Left renal cortex interstitium (tissue), 4 donors: Measurements from ENCODE around the gene B9D2. TPM values are rescaled to one million over a fixed set of nuclear protein-coding genes. Genes with fewer than 3 reads are reported as not detected.
"Not testable (repeated sequence)": the region's sequence is repeated elsewhere in the genome, so short reads cannot be mapped to it uniquely, and the experiment has no call there.

ENCODE experiments used
- DNase-seq, 4 donors: peaks; one replicate each; pipeline ENCODE4 v3.0.0-alpha.2; 2013; ENCODE audit warnings: low read depth in 4 of 4, low spot score in 2 of 4, missing footprints in 1 of 4
- polyA plus RNA-seq, 4 donors: library from polyadenylated mRNA; unstranded; fragments of 120-200 nt; gene quantifications; one replicate each; pipeline ENCODE4 v1.2.1, GENCODE V29; 2013; ENCODE audit not compliant: insufficient read length in 4 of 4

Gene B9D2
- polyA plus RNA-seq, 4 donors: 6.7 to 11.4 (median 9.1) TPM

DNA sequence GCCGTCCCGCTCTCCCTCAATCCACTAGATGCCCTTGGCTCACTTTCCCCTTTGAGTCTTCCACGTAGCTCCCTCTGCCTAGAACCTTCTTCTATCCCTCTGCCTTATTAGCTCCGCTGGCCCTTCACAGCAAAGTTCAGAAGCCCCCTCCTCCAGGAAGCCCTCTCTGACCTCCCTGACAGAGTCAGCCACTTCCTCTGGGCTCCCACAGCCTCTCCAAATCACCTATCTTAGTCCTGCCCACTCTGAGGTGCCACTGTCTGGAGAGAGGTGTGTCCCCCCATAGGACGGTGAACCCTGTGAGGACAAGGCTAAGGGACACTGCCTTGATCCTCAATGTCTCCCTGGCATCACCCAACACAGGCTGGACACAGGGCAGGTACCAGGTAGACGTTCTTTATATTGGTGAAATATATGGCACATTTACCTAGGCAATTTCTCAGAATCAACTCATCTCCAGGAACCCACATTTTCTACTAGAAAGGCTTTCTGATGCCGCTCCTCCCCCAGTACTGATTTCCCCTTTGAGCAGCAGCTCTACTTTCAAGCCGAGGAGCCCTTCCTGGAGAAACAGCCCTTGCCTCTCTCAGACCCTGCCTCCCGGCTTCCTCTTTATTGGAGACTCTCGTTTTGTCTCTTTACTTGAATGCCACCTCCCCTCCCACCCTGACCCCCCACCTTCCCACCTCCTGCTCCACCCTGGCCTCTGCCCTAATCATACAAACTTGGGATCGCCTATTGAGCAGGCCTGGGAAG is 6.8 kb downstream of the B9D2 start:
- no peak for DNase-seq

DNA sequence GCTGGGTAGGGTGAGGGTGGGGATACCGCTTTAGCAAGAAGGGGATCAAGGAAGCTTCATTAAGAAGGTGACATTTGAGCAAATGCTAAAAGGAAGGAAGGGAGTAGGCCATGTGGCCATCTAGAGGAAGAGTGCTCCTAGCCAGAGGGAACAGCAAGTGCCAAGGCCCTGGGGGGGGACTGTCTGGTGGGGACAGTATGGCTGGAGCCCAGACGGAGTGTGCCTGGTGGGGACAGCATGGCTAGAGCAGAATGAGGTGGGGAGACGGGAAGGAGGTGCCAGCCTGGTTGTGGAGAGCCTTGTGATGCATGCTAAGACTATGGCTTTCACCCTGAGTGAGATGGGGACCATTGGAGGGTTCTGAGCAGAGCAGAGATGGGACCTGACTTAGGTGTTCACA is 8.1 kb downstream of the B9D2 start:
- no peak for DNase-seq

DNA sequence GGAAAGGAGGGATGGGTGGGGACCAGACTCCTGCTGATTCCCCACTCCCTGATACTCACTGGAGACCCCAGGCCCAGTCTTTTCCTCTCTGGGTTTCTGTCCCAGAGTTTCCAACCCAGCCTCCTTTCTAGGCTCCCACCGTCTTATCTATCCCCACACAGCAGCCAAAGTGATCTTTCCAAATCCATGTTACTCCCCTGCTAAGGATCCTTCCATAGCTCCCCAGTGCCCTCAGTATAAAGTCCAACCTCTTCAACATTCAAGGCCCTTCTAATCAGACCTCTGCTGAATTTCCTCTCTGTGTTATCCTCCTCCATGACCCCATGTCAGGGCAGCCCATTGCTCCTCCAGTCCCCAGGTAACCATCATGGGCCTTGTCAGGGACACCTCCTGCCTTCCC is 8.9 kb downstream of the B9D2 start:
- DNase-seq: no peak

DNA sequence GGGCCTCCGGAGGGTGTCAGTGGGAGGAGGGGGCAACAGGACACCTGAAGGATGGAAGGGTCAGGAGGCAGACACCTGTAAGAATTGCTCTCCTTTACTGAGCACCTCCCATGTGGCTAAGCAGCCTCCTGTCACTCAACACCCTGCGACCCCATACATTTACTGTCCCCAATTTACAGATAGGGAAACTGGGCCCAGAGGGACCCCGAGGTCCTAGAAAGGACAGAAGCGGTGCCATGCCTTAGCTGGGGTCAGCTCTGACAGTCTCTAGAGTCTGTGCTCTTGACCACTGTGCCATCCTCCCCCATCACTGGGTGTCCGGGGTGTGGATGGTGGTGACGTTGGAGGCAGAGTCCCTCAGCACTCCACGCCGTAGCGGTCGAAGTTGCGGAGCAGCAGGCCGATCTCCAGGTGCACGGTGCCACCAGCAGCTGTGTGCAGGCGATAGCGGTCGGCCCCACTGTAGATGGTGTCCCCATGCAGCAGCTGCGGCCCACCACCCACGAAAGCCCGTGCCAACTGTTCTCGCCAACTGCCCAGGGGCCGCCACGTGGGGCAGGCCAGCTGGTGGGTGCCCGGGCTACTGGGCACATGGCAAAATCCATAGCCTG is 9.5 kb downstream of the B9D2 start:
- no peak for DNase-seq

DNA sequence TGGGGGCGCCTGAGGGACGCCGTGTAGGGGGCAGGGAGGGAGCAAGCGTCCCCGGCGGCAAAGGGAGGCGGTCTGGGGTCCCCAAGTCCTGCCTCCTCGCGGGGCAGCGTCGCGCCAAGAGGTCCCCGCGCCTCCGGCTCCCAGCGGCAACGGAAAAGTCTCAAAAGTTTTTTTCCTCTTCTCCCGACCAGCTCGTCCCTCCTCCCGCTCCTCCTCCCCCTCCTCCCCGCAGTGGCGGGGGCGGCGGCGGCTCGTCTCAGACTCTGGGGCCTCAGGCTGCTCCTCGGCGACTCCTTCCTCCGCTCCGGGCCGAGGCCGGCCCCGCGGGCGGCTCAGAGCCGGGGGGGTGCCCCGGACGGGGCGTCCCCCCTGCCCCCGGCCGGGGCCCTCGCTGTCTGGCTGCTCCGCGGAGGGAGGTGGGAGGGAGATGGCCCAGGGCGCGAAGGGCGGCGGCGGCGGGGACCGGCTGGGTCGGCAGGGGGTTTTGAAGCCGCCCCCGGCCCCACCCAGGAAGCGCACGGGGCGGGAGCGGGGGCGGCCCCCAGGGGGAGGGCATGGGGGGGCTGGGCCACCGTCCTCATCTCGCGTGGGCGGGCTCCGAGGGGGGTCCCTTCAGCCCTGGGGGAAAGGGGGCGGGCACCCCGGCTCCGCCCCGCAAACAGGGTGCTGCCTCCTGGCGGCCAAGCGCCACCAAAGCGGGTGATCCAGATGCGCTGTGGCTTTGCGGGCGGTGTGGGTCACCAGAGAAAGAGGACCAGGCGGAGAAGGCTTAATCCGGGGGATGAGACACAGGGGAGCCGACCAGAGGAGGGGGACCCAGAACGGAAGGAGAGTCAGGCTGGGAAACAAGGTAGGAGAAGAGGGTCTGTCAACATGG is 10.2 kb downstream of the B9D2 start, which contains the start of gene TGFB1:
Gene TGFB1, minus strand, starts transcription at position 457 of the 877 bp plus-strand sequence. CDS start 878 bp downstream, outside the sequence.
- DNase-seq: peak in 2 of 4 donors; percentile 53 to 58

DNA sequence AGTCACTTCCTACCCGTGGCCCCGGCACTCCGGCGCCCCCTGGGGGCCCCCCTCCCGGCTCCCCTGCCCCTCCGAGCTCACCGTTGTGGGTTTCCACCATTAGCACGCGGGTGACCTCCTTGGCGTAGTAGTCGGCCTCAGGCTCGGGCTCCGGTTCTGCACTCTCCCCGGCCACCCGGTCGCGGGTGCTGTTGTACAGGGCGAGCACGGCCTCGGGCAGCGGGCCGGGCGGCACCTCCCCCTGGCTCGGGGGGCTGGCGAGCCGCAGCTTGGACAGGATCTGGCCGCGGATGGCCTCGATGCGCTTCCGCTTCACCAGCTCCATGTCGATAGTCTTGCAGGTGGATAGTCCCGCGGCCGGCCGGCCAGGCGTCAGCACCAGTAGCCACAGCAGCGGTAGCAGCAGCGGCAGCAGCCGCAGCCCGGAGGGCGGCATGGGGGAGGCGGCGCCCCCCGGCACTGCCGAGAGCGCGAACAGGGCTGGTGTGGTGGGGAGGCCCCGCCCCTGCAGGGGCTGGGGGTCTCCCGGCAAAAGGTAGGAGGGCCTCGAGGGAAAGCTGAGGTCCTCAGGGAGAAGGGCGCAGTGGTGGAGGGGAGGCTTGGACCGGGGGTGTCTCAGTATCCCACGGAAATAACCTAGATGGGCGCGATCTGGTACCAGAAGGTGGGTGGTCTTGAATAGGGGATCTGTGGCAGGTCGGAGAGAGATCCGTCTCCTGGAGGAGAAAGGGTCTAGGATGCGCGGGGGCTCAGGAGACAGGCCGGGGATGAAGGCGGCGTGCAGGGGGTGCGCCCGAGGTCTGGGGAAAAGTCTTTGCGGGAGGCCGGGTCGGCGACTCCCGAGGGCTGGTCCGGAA is 11.1 kb downstream of the B9D2 start:
- no peak for DNase-seq

DNA sequence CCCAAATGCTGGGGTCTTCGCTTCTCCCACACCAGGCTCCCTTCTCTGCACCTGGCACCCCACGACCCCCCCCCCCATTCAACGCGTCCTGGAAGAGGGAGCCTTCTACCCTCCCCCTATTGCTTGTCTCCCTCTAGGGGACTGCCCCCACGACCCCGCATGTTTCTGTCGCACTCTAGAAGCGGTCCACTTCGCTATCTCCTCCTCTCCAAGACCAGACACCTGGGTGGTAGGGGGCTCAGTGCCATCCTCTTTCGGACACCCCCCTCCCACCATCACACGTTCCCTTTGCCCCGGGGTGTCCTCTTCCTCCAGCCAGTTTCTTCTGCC is 11.7 kb downstream of the B9D2 start:
- DNase-seq: no peak

DNA sequence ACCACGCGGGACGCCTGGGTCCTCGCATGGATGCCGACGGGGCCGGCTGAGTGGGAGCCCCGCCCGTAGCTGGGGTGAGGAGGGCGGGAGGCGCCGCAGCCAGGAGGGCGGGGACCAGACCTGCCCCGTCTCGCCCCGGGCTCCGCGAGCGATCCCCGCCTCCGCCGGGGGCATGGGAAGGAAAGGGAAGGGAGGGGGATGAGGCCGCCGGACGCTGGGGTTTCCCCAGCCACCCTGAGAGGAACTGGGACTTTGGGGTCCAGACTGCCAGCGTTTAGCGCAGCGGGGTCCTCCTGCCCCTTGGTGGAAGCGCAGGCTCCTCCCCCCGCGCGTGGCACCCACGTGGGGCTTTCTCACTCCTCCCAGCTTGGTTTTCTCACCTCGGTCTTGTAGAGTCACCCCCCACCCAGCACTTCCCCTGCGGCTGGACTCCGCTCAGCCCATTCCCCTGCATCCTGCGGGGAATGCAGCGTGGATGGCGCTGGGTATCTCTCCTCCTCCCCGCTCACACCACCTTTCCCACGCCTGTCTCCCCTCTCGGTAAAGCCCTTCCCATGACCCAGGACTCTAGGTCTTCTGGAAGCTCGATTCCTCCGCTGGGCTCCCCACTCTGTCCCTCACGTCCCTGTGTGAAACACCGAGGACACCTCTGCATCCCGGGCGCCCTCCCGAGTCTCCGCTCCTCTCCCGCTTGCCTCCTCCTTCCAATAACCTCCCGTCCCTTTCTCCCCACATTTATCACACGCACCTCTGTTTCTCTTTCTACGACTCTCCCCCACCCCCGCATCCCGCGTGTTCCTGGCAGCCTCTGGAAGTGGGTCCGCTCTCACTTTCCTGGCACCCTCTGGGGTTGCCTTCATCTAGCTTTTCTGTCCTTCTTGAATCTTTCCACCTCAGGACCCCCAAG is 12.4 kb downstream of the B9D2 start:
- no peak for DNase-seq

DNA sequence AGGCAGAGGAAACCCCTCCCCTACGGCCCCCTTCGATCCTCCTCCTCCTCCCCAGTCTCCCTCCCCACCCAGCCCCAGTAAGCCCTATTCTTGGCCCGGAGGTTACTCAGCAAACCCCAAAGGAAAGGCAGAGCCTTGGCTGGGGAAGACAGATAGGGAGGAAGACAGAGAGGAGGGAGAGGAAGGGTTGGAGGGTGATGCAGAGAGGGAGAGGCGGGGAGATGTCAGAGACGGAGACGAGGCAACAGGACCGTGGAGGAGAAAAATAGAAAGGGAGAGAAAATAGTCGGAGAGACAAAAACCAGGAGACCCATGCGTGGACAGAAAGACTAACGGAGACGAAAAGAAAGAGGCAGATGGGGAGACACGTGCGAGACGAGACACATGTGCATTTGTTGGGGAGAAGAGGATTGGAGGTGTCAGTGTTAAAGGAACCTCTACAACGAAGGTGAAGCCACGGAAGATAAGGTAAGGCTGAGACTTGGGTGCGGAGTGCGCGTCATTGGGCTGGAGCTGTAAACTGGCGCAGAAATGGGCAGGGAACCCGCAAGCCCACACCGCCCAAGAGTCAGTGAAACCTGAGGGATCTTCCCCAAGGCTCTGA is 13.1 kb downstream of the B9D2 start:
- no peak for DNase-seq

DNA sequence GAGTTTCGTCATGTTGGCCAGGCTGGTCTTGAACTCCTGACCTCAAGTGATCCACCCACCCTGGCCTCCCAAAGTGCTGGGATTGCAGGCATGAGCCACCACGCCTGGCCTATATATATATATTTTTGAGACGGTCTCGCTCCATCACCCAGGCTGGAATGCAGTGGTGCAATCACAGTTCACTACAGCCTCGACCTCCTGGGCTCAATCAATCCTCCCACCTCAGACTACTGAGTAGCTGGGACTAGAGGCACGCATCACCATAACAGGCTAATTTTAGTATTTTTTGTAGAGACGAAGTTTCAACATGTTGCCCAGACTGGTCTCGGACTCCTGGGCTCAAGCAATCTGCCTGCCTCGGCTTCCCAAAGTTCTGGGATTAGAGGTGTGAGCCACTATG is 17.0 kb downstream of the B9D2 start:
- not testable (repeated sequence) for DNase-seq

DNA sequence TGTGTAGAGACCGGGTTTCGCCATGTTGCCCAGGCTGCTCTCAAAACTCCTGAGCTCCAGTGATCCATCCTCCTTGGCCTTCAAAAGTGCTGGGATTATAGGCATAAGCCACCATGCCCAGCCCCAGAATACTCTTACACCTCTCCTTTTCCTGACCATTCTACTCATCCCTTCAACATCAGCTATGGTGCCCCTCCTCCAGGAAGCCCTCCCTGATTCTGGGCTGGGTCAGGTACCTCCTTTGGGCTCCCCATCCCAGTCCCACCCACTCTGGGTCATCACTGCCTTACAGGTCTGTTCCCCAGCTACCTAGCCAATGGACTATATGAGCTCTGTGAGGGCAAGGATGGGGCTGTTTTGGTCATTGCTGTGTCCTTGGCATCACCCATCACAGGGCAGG is 19.8 kb downstream of the B9D2 start:
- DNase-seq: no peak

DNA sequence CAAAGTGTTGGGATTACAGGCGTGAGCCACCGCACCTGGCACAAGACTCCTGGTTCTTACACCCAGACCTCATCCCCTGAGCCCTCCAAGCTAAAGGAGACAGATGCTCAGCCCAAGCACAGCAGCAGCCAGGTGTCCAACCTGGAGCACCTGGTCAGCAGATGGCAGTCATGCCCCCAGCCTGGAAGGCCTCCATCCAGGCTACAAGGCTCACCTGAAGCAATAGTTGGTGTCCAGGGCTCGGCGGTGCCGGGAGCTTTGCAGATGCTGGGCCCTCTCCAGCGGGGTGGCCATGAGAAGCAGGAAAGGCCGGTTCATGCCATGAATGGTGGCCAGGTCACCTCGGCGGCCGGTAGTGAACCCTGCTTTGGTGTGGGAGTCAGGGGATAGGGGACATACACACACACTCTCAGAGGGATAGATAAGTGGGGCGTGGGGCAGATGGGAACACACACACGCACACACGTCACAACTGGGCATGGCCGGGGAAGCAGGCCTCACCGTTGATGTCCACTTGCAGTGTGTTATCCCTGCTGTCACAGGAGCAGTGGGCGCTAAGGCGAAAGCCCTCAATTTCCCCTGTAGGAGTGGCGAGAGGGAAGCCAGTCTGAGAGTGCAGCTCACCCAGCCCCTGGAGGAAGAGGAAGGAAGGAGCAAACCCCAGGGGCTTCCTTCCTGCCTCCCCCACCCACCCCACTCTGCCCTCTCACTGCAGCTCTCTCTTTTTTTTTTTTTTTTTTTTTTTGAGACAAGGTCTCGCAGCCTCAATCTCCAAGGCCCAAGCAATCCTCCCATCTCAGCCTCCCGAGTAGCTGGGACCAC is 22.1 kb downstream of the B9D2 start:
- DNase-seq: no peak

DNA sequence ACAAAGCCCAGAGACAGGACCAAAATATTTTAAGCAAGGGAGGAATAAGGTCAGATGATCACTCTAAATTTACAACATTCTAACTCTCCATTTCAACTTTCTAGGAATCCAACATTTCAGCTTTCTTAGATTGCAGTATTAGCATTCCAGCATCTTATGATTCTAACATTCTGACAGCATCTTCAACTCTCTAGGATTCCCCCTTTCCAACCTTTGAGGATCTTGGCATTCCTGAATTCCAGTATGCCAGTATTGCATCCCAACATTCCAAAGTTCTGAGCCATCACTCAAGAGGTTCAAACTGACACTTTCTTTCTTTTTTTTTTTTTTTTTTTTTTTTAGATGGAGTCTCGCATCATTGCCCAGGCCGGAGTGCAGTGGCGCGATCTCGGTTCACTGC is 24.0 kb downstream of the B9D2 start:
- no peak for DNase-seq

DNA sequence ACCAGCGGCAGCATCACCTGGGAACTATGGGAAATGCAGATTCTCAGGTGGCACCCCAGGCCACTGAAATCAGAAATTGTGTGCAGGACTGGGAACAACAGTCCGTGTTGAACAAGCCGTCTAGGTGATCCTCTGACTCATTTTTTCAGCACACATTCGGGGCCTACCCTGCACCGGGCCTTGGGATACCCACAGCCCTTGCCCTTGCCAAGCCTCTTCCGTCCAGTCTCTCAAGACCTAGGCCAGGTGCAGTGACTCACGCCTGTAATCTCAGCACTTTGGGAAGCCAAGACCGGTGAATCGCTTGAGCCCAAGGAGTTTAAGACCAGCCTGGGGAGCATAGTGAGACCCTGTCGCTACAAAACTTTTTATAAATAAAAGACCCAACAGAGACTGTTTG is 28.5 kb downstream of the B9D2 start:
- no peak for DNase-seq

DNA sequence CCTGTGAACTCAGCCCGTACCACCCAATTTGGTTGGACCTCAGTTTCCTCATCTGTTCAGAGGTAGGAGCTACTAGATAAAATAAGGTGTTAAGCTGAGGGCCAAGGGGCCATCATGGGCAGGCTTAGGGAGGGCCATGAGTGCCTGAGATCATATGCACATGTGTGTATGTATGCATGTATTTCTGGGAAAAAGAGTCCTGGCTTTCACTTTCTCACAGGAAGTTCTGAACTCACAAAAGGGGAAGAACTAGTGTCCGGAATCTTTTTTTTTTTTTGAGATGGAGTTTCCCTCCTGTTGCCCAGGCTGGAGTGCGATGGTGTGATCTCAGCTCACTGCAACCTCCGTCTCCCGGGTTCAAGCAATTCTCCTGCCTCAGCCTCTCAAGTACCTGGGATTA is 29.2 kb downstream of the B9D2 start:
- DNase-seq: no peak

DNA sequence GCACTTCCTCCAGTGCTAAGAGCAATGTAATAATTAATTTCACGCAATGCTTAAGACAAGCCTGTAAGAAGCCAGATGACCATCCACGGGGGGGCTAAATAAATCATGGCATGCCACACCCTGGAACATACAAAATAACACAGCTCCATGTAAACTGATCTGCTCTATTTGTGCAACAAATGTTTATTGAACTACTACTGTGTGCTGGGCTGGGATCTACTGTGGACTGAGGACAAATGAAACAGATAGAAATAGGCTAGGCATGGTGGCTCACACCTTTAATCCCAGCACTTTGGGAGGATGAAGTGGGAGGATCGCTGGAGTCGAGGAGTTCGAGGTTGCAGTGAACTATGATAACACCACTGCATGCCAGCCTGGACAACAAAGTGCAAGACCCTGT is 31.5 kb downstream of the B9D2 start:
- no peak for DNase-seq

DNA sequence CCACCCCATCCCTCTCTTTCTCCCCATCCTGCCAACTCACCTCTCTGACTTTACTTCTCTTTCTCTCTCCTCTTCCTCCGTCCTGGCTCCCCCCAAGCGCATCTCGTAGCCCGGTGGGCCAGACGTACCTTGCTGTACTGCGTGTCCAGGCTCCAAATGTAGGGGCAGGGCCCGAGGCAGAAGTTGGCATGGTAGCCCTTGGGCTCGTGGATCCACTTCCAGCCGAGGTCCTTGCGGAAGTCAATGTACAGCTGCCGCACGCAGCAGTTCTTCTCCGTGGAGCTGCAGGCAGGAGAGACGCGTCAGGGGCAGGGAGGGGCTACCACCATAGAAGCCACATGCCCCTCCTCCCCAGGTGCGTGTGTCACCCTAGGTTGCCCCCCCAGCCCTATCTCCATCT is 31.9 kb downstream of the B9D2 start:
- DNase-seq: no peak

DNA sequence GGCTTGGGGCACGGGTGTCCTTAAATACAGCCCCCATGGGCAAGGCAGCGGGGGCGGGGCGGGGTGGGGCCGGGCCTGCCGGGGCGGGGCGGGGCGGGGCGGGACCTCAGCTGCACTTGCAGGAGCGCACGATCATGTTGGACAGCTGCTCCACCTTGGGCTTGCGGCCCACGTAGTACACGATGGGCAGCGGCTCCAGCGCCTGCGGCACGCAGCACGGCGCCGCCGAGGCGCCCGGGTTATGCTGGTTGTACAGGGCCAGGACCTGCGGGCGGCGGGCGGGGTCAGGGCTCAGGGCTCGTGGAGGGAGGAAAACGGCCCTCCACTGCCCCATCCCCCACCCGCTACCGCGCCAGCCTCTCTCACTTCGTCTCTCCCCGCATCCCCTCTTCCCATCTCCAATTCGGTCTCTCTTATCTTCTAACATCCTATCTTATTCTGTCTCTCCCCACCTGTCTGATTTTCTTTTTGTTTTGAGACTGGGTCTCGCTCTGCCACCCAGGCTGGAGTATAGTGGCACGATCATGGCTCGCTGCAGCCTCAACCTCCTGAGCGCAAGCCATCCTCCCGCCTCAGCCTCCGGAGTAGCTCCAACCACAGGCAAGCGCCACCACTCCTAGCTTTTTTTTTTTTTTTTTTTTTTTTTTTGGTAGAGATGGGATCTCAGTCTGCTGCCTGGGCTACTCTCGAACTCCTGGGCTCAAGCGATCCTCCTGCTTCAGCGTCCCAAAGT is 32.8 kb downstream of the B9D2 start:
- no peak for DNase-seq
